Peyer's patch (tissue), 4 donors: ENCODE data around the gene KSR2.

Experiments used
- POLR2A ChIP-seq, 2 donors: fragments of 450-650 bp; IDR thresholded peaks; one replicate each; pipeline ENCODE4 v1.5.1; 2017; ENCODE audit warnings: antibody characterized with exemption in 2 of 2, mild to moderate bottlenecking in 2 of 2, moderate library complexity in 2 of 2
- TF ChIP-seq, protein P1 (sequence below), 6 experiments: fragments of 450-650 bp in 4 of 6; fragments of 200-600 bp in 2 of 6; sonication (generic) in 1 of 6; IDR thresholded peaks; one replicate each; pipeline ENCODE4 v1.5.1; 2017 to 2019; ENCODE audit warnings: antibody characterized with exemption in 6 of 6, mild to moderate bottlenecking in 3 of 6, moderate library complexity in 1 of 6

DNA sequence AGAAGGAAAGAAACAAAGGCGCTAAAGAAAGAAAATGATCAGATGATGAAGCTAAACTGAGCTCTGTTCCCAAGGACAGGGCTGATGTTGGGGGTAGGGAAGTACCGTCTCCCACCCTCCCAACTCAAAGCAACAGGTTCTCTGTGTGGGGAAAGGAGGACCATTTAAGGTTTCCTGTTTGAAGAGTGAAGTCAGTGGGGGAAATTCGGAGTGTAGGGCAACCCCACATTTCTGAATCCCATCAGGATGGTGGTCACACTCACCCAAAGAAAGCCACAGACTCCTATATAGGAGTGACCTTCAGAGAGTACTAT lies 131.1 kb downstream of the KSR2 start:
- TF ChIP-seq, protein P1, sequence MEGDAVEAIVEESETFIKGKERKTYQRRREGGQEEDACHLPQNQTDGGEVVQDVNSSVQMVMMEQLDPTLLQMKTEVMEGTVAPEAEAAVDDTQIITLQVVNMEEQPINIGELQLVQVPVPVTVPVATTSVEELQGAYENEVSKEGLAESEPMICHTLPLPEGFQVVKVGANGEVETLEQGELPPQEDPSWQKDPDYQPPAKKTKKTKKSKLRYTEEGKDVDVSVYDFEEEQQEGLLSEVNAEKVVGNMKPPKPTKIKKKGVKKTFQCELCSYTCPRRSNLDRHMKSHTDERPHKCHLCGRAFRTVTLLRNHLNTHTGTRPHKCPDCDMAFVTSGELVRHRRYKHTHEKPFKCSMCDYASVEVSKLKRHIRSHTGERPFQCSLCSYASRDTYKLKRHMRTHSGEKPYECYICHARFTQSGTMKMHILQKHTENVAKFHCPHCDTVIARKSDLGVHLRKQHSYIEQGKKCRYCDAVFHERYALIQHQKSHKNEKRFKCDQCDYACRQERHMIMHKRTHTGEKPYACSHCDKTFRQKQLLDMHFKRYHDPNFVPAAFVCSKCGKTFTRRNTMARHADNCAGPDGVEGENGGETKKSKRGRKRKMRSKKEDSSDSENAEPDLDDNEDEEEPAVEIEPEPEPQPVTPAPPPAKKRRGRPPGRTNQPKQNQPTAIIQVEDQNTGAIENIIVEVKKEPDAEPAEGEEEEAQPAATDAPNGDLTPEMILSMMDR (IDR thresholded peaks at IDR 0.05), result no peak
- no peak for TF ChIP-seq POLR2A (IDR thresholded peaks at IDR 0.05)
